H1 (cell line): ENCODE data around the gene NEDD9. TPM values are rescaled to one million over a fixed set of nuclear protein-coding genes. Genes with fewer than 3 reads are reported as not detected.

Experiments
- CTCF ChIA-PET: fragments of 300-600 bp; sonication (Branson Sonifier 250); formaldehyde crosslinking; loops from one replicate; lab custom pipeline; 2021; ENCODE audit not compliant: partially characterized antibody; lab: Charles Lee
- POLR2A ChIA-PET: fragments of 300-600 bp; sonication (Branson Sonifier 250); formaldehyde crosslinking; loops from one replicate; lab custom pipeline; 2021; ENCODE audit warnings: inconsistent platforms; ENCODE audit not compliant: partially characterized antibody; lab: Charles Lee
- DNase-seq, 2 experiments: peaks; one replicate each; pipeline versions ENCODE4 v3.0.0 to v3.0.0-alpha.2; 2010 to 2022; ENCODE audit warnings: low spot score in 2 of 2, low read depth in 1 of 2, mixed read lengths in 1 of 2
- FAIRE-seq: peaks from 2 replicates; lab custom pipeline; 2011; peaks lifted over from hg19 to GRCh38; lab: Jason Lieb, UNC
- H2AFZ ChIP-seq: 2 replicates; pipeline ENCODE4 v1.8.1; 2012; ENCODE audit warnings: low read length, inconsistent platforms
- H2AK5ac ChIP-seq: 2 replicates; pipeline ENCODE4 v1.6.1; 2013; ENCODE audit warnings: low read depth, low read length
- H2BK120ac ChIP-seq: replicated peaks from 2 replicates; pipeline ENCODE3; 2013; ENCODE audit warnings: low read depth, low read length, inconsistent platforms
- H2BK12ac ChIP-seq: 2 replicates; pipeline ENCODE4 v1.6.1; 2013; ENCODE audit warnings: low read depth, low read length
- H2BK15ac ChIP-seq: 2 replicates; pipeline ENCODE4 v1.6.1; 2013; ENCODE audit warnings: low read length
- H2BK20ac ChIP-seq: 2 replicates; pipeline ENCODE4 v1.6.1; 2013; ENCODE audit warnings: low read length
- H2BK5ac ChIP-seq: 2 replicates; pipeline ENCODE4 v1.6.1; 2013; ENCODE audit warnings: low read depth, low read length
- H3K14ac ChIP-seq: 2 replicates; pipeline ENCODE4 v1.6.1; 2013; ENCODE audit warnings: inconsistent platforms; ENCODE audit not compliant: insufficient read length
- H3K18ac ChIP-seq: 2 replicates; pipeline ENCODE4 v1.6.1; 2013; ENCODE audit warnings: low read length; ENCODE audit errors: extremely low read depth
- H3K23ac ChIP-seq: 2 replicates; pipeline ENCODE4 v1.6.1; 2013; ENCODE audit warnings: inconsistent platforms; ENCODE audit not compliant: insufficient read length
- H3K23me2 ChIP-seq: 2 replicates; pipeline ENCODE4 v1.6.1; 2013; ENCODE audit warnings: low read depth, low read length
- H3K27ac ChIP-seq: 2 replicates; pipeline ENCODE4 v1.6.1; 2011; ENCODE audit warnings: low read depth, low read length, inconsistent platforms
- H3K27me3 ChIP-seq, 4 experiments: replicated peaks in 1 of 4; 1 replicate in 1 of 4; 2 replicates in 3 of 4; pipeline versions ENCODE4 v1.6.1 to v1.8.1; 2011 to 2013; ENCODE audit warnings: low read length in 3 of 4, mild to moderate bottlenecking in 3 of 4, inconsistent platforms in 2 of 4, mixed read lengths in 2 of 4, moderate library complexity in 1 of 4; ENCODE audit not compliant: control insufficient read depth in 3 of 4, insufficient read depth in 3 of 4; ENCODE audit errors: extremely low read depth in 1 of 4
- H3K36me3 ChIP-seq, 4 experiments: 2 replicates each; pipeline versions ENCODE4 v1.6.1 to v1.8.1; 2011 to 2013; ENCODE audit warnings: mild to moderate bottlenecking in 4 of 4, low read length in 3 of 4, moderate library complexity in 2 of 4, control low read depth in 1 of 4, inconsistent platforms in 1 of 4; ENCODE audit not compliant: insufficient read depth in 4 of 4, control insufficient read depth in 2 of 4
- H3K4ac ChIP-seq: replicated peaks from 2 replicates; pipeline ENCODE3; 2013; ENCODE audit warnings: low read length, low read depth, mixed read lengths, inconsistent platforms; ENCODE audit not compliant: insufficient read length
- H3K4me1 ChIP-seq, 4 experiments: replicated peaks in 1 of 4; 1 replicate in 1 of 4; 2 replicates in 3 of 4; pipeline versions ENCODE4 v1.6.1 to v1.8.1; 2011 to 2013; ENCODE audit warnings: low read length in 3 of 4, inconsistent platforms in 2 of 4, mixed read lengths in 1 of 4; ENCODE audit not compliant: insufficient read depth in 4 of 4, control insufficient read depth in 3 of 4
- H3K4me2 ChIP-seq, 2 experiments: 2 replicates each; pipeline versions ENCODE4 v1.6.1 to v1.8.1; 2011 to 2013; ENCODE audit warnings: low read depth in 2 of 2, low read length in 2 of 2, control low read depth in 1 of 2, inconsistent platforms in 1 of 2, mild to moderate bottlenecking in 1 of 2; ENCODE audit not compliant: insufficient read depth in 1 of 2
- H3K4me3 ChIP-seq, 4 experiments: fragments of 200-600, 300-600 bp in 1 of 4; sonication (generic), shearing (Covaris generic), sonication (Bioruptor Twin) in 1 of 4; 2 replicates each; pipeline versions ENCODE4 v1.5.1 to v1.8.1; 2011 to 2016; ENCODE audit warnings: low read length in 4 of 4, low read depth in 3 of 4, control low read depth in 2 of 4, inconsistent platforms in 2 of 4, mild to moderate bottlenecking in 2 of 4, mixed read lengths in 1 of 4, moderate library complexity in 1 of 4; ENCODE audit not compliant: insufficient read depth in 2 of 4; ENCODE audit errors: extremely low read depth in 1 of 4
- H3K56ac ChIP-seq: replicated peaks from 2 replicates; pipeline ENCODE3; 2013; ENCODE audit warnings: low read depth, mild to moderate bottlenecking, mixed read lengths, low read length, inconsistent platforms; ENCODE audit not compliant: insufficient read length
- H3K79me1 ChIP-seq: 2 replicates; pipeline ENCODE4 v1.6.1; 2013; ENCODE audit warnings: low read depth, low read length, control low read depth
- H3K79me2 ChIP-seq, 2 experiments: 2 replicates each; pipeline versions ENCODE4 v1.6.1 to v1.8.1; 2012 to 2013; ENCODE audit warnings: low read length in 2 of 2, mild to moderate bottlenecking in 2 of 2, inconsistent platforms in 1 of 2; ENCODE audit not compliant: insufficient read depth in 2 of 2, control insufficient read depth in 1 of 2
- H3K9ac ChIP-seq, 4 experiments: replicated peaks in 1 of 4; 1 replicate in 1 of 4; 2 replicates in 3 of 4; pipeline versions ENCODE4 v1.6.1 to v1.8.1; 2011 to 2013; ENCODE audit warnings: low read depth in 3 of 4, low read length in 3 of 4, control low read depth in 2 of 4, mild to moderate bottlenecking in 2 of 4, moderate library complexity in 2 of 4, inconsistent platforms in 1 of 4; ENCODE audit errors: extremely low read depth in 1 of 4
- H3K9me3 ChIP-seq, 2 experiments: 2 replicates each; pipeline versions ENCODE4 v1.6.1 to v1.8.1; 2012 to 2013; ENCODE audit warnings: mild to moderate bottlenecking in 2 of 2, moderate library complexity in 2 of 2, control low read depth in 1 of 2, inconsistent platforms in 1 of 2, low read depth in 1 of 2, low read length in 1 of 2, mixed read lengths in 1 of 2; ENCODE audit not compliant: insufficient read depth in 2 of 2
- H4K20me1 ChIP-seq, 2 experiments: replicated peaks in 1 of 2; 2 replicates each; pipeline versions ENCODE3 to v1.8.1; 2011 to 2013; ENCODE audit warnings: inconsistent platforms in 2 of 2, low read length in 2 of 2, mild to moderate bottlenecking in 1 of 2; ENCODE audit not compliant: insufficient read depth in 2 of 2, control insufficient read depth in 1 of 2
- H4K5ac ChIP-seq: 2 replicates; pipeline ENCODE4 v1.6.1; 2013; ENCODE audit warnings: low read length, low read depth, mixed read lengths, inconsistent platforms; ENCODE audit not compliant: insufficient read length
- H4K8ac ChIP-seq: 2 replicates; pipeline ENCODE4 v1.8.0; 2013; ENCODE audit warnings: mild to moderate bottlenecking, moderate library complexity, low read length, inconsistent platforms; ENCODE audit not compliant: insufficient read depth; ENCODE audit errors: extremely low read depth
- H4K91ac ChIP-seq: replicated peaks from 2 replicates; pipeline ENCODE3; 2013; ENCODE audit warnings: low read length, mixed read lengths, inconsistent platforms; ENCODE audit not compliant: insufficient read length
- CHD1 ChIP-seq: IDR thresholded peaks from 2 replicates; pipeline ENCODE4 v1.6.1; 2012; ENCODE audit warnings: low read depth, low read length, improper control_type of control experiment
- E2F6 ChIP-seq: IDR thresholded peaks from 2 replicates; pipeline ENCODE4 v1.6.1; 2012; ENCODE audit warnings: inconsistent platforms
- FOSL1 ChIP-seq: IDR thresholded peaks from 2 replicates; pipeline ENCODE4 v1.6.1; 2011; ENCODE audit warnings: mild to moderate bottlenecking, low read depth, low read length, moderate library complexity; ENCODE audit not compliant: insufficient read depth
- GTF2F1 ChIP-seq: IDR thresholded peaks from 2 replicates; pipeline ENCODE4 v1.6.1; 2012; ENCODE audit warnings: low read depth, low read length, improper control_type of control experiment, borderline replicate concordance
- KDM4A ChIP-seq: IDR thresholded peaks from one replicate; pipeline ENCODE4 v1.7.1; 2012; ENCODE audit warnings: low read depth, mild to moderate bottlenecking, moderate library complexity, low read length, inconsistent platforms; ENCODE audit not compliant: severe bottlenecking
- MAFK ChIP-seq: IDR thresholded peaks from 2 replicates; pipeline ENCODE4 v1.6.1; 2012; ENCODE audit warnings: low read depth, mild to moderate bottlenecking, improper control_type of control experiment, low read length
- NANOG ChIP-seq: IDR thresholded peaks from 2 replicates; pipeline ENCODE4 v1.6.1; 2011; ENCODE audit warnings: low read length, low read depth, mild to moderate bottlenecking, inconsistent platforms; ENCODE audit not compliant: insufficient read depth, poor library complexity, severe bottlenecking
- NRF1 ChIP-seq: IDR thresholded peaks from 2 replicates; pipeline ENCODE4 v1.6.1; 2011; ENCODE audit warnings: mild to moderate bottlenecking, low read depth, low read length, improper control_type of control experiment
- RNF2 ChIP-seq: fragments of 200-900, 300-1000 bp; sonication (generic); IDR thresholded peaks from 2 replicates; pipeline ENCODE4 v1.7.1; 2016; ENCODE audit warnings: borderline replicate concordance, low read depth, mild to moderate bottlenecking, antibody characterized with exemption, low read length; ENCODE audit not compliant: poor library complexity, severe bottlenecking; ENCODE audit errors: missing control alignments
- SIRT6 ChIP-seq: IDR thresholded peaks from one replicate; pipeline ENCODE4 v1.7.1; 2012; ENCODE audit warnings: low read length, inconsistent platforms
- SP1 ChIP-seq: IDR thresholded peaks from 2 replicates; pipeline ENCODE4 v1.6.1; 2011; ENCODE audit warnings: low read depth, low read length
- SRF ChIP-seq: IDR thresholded peaks from 2 replicates; pipeline ENCODE4 v1.6.1; 2011; ENCODE audit warnings: mild to moderate bottlenecking, low read depth, low read length, moderate library complexity
- WGBS, 2 experiments: shearing (Covaris generic) in 1 of 2; methylation state at CpG; one replicate each; pipeline versions ENCODE4 v1.1.6 to v1.1.7; 2013 to 2015; ENCODE audit warnings: low lambda C conversion rate in 2 of 2, mixed read lengths in 2 of 2, inconsistent platforms in 1 of 2, low coverage in 1 of 2, missing lambda C conversion rate in 1 of 2; ENCODE audit not compliant: insufficient replicate concordance in 2 of 2, insufficient coverage in 1 of 2, insufficient read length in 1 of 2; ENCODE audit errors: extremely low coverage in 1 of 2, missing lambda C conversion rate in 1 of 2; 5-methylcytosine and 5-hydroxymethylcytosine counted together
- polyA plus RNA-seq, 7 experiments: library from polyadenylated mRNA; depleted of rRNA in 3 of 7; stranded (reverse) in 5 of 7; unstranded in 2 of 7; fragments of >200 nt in 5 of 7; fragments of 200-250 nt in 2 of 7; gene quantifications; 1 replicate in 5 of 7; 2 replicates in 1 of 7; 4 replicates in 1 of 7; pipeline versions ENCODE4 v1.2.1 to v1.2.3, GENCODE V29; 2011 to 2013; ENCODE audit warnings: missing spikeins in 2 of 7, mixed read lengths in 2 of 7
- total RNA-seq: library from RNA; stranded (reverse); fragmentation: NEBNext Ultra II Directional; extraction: Animal tissue kit (Norgen Biotek cat#: 25700); gene quantifications from 2 replicates; pipeline ENCODE4 v1.2.1, GENCODE V29; 2021
- TF ChIP-seq, protein P1 (sequence below): IDR thresholded peaks from 2 replicates; pipeline ENCODE4 v1.6.1; 2011; ENCODE audit warnings: low read depth, mild to moderate bottlenecking, low read length; ENCODE audit not compliant: insufficient read depth

The NEDD9 gene
- total and polyA plus RNA-seq, 2 of the 8 experiments (the other 6 are each of a cell fraction or from before 2014, with no cell fraction given), result 3.6 to 12.0 TPM

GRCh38 chr6:11163932-11164331 lies 68.5 kb downstream of the NEDD9 start:
- no peak overlapping the region for H2BK20ac ChIP-seq
- H2BK120ac ChIP-seq, result no peak overlapping the region
- no peak overlapping the region for H3K23ac ChIP-seq
- no peak overlapping the region for H4K5ac ChIP-seq
- H3K23me2 ChIP-seq, result no peaks in the 10 kb centered on the region
- no peaks in the 10 kb centered on the region for H3K27me3 ChIP-seq
- H4K8ac ChIP-seq, result no peak overlapping the region
- WGBS, 2 experiments, result 86% methylated on average over 2 of the region's 2 CpGs; no CpG with 5 or more reads in 1 of the 2 experiments
- no peaks in the 10 kb centered on the region; a peak in 2 of 8 replicates for H3K36me3 ChIP-seq
- H3K18ac ChIP-seq, result no peak overlapping the region
- H4K20me1 ChIP-seq, result no peaks in the 10 kb centered on the region
- H2AK5ac ChIP-seq, result no peak overlapping the region
- H2AFZ ChIP-seq, result no peak overlapping the region
- DNase-seq (no peak), FAIRE-seq (no peak)
- H3K4me3 ChIP-seq, result no peak overlapping the region
- H3K79me1 ChIP-seq, result no peaks in the 10 kb centered on the region
- no peak overlapping the region for H3K9ac ChIP-seq
- no peak overlapping the region for H3K4me2 ChIP-seq
- CTCF ChIA-PET, result interaction anchor here (1.7 to 1.9 kb wide), 2 partner anchors 18 to 253 kb away, joined by 3 to 10 read pairs; no protein-coding TSS in a partner anchor
- H2BK12ac ChIP-seq, result no peak overlapping the region
- H2BK15ac ChIP-seq, result no peak overlapping the region
- H3K27ac ChIP-seq, result no peak overlapping the region
- no peak overlapping the region for H3K4ac ChIP-seq
- no peak overlapping the region for H3K14ac ChIP-seq
- no peaks in the 10 kb centered on the region; a peak in 1 of 7 replicates for H3K4me1 ChIP-seq
- no peak overlapping the region for H3K56ac ChIP-seq
- H4K91ac ChIP-seq, result no peak overlapping the region
- H3K79me2 ChIP-seq, result no peaks in the 10 kb centered on the region
- no peaks in the 10 kb centered on the region for H3K9me3 ChIP-seq
- POLR2A ChIA-PET, result no interaction called here
- no peak overlapping the region for H2BK5ac ChIP-seq
- TF ChIP-seq NANOG, result no peak
- TF ChIP-seq, protein P1, sequence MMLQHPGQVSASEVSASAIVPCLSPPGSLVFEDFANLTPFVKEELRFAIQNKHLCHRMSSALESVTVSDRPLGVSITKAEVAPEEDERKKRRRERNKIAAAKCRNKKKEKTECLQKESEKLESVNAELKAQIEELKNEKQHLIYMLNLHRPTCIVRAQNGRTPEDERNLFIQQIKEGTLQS, result no peak
- TF ChIP-seq MAFK, result no peak
- TF ChIP-seq SIRT6, result no peak
- no peak for TF ChIP-seq FOSL1
- no peak for TF ChIP-seq GTF2F1
- no peak for TF ChIP-seq CHD1
- no peak for TF ChIP-seq RNF2
- no peak for TF ChIP-seq E2F6
- TF ChIP-seq SRF, result no peak
- TF ChIP-seq NRF1, result no peak
- no peak for TF ChIP-seq KDM4A
- no peak for TF ChIP-seq SP1
